IMR-90 (cell line): Measurements from ENCODE around the gene EMSY. TPM values are rescaled to one million over a fixed set of nuclear protein-coding genes. Genes with fewer than 3 reads are reported as not detected.

Experiments used
- ATAC-seq: fragments of 200-7000 bp; cut with Tn5 transposase; 2 replicates; pipeline ENCODE4 v1.9.1; 2020; ENCODE audit warnings: low read depth, mild to moderate bottlenecking, moderate library complexity
- BruUV-seq: library from RNA; stranded (reverse); fragments of 400-500 nt; replicated peaks from 2 replicates; lab custom pipeline; 2021; lab: Mats Ljungman, UMichigan
- CTCF ChIA-PET: fragments of 300-600 bp; formaldehyde crosslinking; extraction: SDS; loops from one replicate; lab custom pipeline; 2021; ENCODE audit warnings: antibody characterized with exemption; lab: Yijun Ruan, JAX
- POLR2A ChIA-PET: fragments of 300-600 bp; sonication (Branson Sonifier 250); formaldehyde crosslinking; loops from one replicate; lab custom pipeline; 2022; ENCODE audit warnings: antibody characterized with exemption; ENCODE audit not compliant: unreplicated experiment; lab: Charles Lee
- DNase-seq: peaks from one replicate; pipeline ENCODE4 v3.0.0; 2013
- H2AFZ ChIP-seq: replicated peaks from 2 replicates; pipeline ENCODE3; 2013; ENCODE audit warnings: low read length, mild to moderate bottlenecking; ENCODE audit not compliant: poor library complexity
- H2AK5ac ChIP-seq: 2 replicates; pipeline ENCODE4 v1.6.1; 2013; ENCODE audit warnings: low read depth, low read length, inconsistent platforms
- H2AK9ac ChIP-seq: replicated peaks from 2 replicates; pipeline ENCODE3; 2013; ENCODE audit warnings: mild to moderate bottlenecking, low read depth, low read length, moderate library complexity; ENCODE audit not compliant: poor library complexity
- H2BK120ac ChIP-seq: 2 replicates; pipeline ENCODE4 v1.6.1; 2013; ENCODE audit warnings: low read depth, low read length, inconsistent platforms
- H2BK15ac ChIP-seq: 3 replicates; pipeline ENCODE4 v1.6.1; 2013; ENCODE audit warnings: low read depth, low read length, inconsistent platforms
- H2BK20ac ChIP-seq: 2 replicates; pipeline ENCODE4 v1.6.1; 2013; ENCODE audit warnings: low read depth, mild to moderate bottlenecking, inconsistent platforms, low read length, moderate library complexity
- H2BK5ac ChIP-seq: 2 replicates; pipeline ENCODE4 v1.6.1; 2013; ENCODE audit warnings: mild to moderate bottlenecking, low read depth, low read length, inconsistent platforms; ENCODE audit not compliant: poor library complexity, severe bottlenecking
- H3K14ac ChIP-seq: replicated peaks from 2 replicates; pipeline ENCODE4 v1.6.1; 2013; ENCODE audit warnings: low read depth, low read length, inconsistent platforms
- H3K18ac ChIP-seq: 2 replicates; pipeline ENCODE4 v1.6.1; 2013; ENCODE audit warnings: low read depth, low read length, control low read depth
- H3K23ac ChIP-seq: 2 replicates; pipeline ENCODE4 v1.6.1; 2013; ENCODE audit warnings: low read depth, low read length, inconsistent platforms
- H3K27ac ChIP-seq: 2 replicates; pipeline ENCODE4 v1.5.1; 2013; ENCODE audit warnings: mild to moderate bottlenecking, control low read depth, low read length; ENCODE audit not compliant: insufficient read depth
- H3K27me3 ChIP-seq: 2 replicates; pipeline ENCODE4 v1.6.1; 2013; ENCODE audit warnings: low read length; ENCODE audit not compliant: control insufficient read depth, insufficient read depth
- H3K36me3 ChIP-seq: 2 replicates; pipeline ENCODE4 v1.6.1; 2013; ENCODE audit warnings: low read length, mixed read lengths; ENCODE audit not compliant: control insufficient read depth, insufficient read depth
- H3K4ac ChIP-seq: 2 replicates; pipeline ENCODE4 v1.6.1; 2013; ENCODE audit warnings: low read depth, low read length, inconsistent platforms
- H3K4me1 ChIP-seq: 2 replicates; pipeline ENCODE4 v1.6.1; 2013; ENCODE audit warnings: low read length, mixed read lengths; ENCODE audit not compliant: control insufficient read depth, insufficient read depth
- H3K4me2 ChIP-seq: 2 replicates; pipeline ENCODE4 v1.6.1; 2013; ENCODE audit warnings: low read depth, mild to moderate bottlenecking, control low read depth, low read length, moderate library complexity
- H3K4me3 ChIP-seq: 2 replicates; pipeline ENCODE4 v1.5.1; 2013; ENCODE audit warnings: low read depth, mild to moderate bottlenecking, control low read depth, low read length, moderate library complexity; ENCODE audit not compliant: insufficient read depth
- H3K56ac ChIP-seq: 2 replicates; pipeline ENCODE4 v1.6.1; 2013; ENCODE audit warnings: low read length, inconsistent platforms; ENCODE audit not compliant: insufficient read depth; ENCODE audit errors: extremely low read depth
- H3K79me1 ChIP-seq, 2 experiments: 2 replicates each; pipeline ENCODE4 v1.6.1; 2013; ENCODE audit warnings: low read length in 2 of 2, inconsistent platforms in 1 of 2, low read depth in 1 of 2
- H3K9ac ChIP-seq: 2 replicates; pipeline ENCODE4 v1.6.1; 2013; ENCODE audit warnings: low read depth, low read length, control low read depth
- H3K9me1 ChIP-seq: 2 replicates; pipeline ENCODE4 v1.6.1; 2013; ENCODE audit warnings: low read length, inconsistent platforms; ENCODE audit not compliant: insufficient read depth
- H3K9me3 ChIP-seq: 2 replicates; pipeline ENCODE4 v1.6.1; 2013; ENCODE audit warnings: low read length; ENCODE audit not compliant: control insufficient read depth, insufficient read depth
- H4K20me1 ChIP-seq: 2 replicates; pipeline ENCODE4 v1.6.1; 2013; ENCODE audit warnings: low read length, inconsistent platforms; ENCODE audit not compliant: insufficient read depth
- H4K5ac ChIP-seq: 2 replicates; pipeline ENCODE4 v1.6.1; 2013; ENCODE audit warnings: mild to moderate bottlenecking, low read depth, low read length, control low read depth
- H4K8ac ChIP-seq, 2 experiments: 2 replicates each; pipeline ENCODE4 v1.6.1; 2013; ENCODE audit warnings: low read depth in 2 of 2, low read length in 2 of 2, control low read depth in 1 of 2, inconsistent platforms in 1 of 2
- H4K91ac ChIP-seq: 2 replicates; pipeline ENCODE4 v1.6.1; 2013; ENCODE audit warnings: low read depth, low read length, inconsistent platforms; ENCODE audit not compliant: insufficient read depth
- CEBPB ChIP-seq: IDR thresholded peaks from 2 replicates; pipeline ENCODE4 v1.6.1; 2012; ENCODE audit warnings: low read depth, low read length, improper control_type of control experiment
- WGBS, 2 experiments: methylation state at CpG; one replicate each; pipeline versions ENCODE4 v1.1.5 to v1.1.7; 2013; ENCODE audit warnings: missing lambda C conversion rate in 2 of 2; ENCODE audit not compliant: insufficient read length in 1 of 2; ENCODE audit errors: extremely low coverage in 2 of 2; 5-methylcytosine and 5-hydroxymethylcytosine counted together
- dilution Hi-C: fragments of 300-500 bp; cut with HindIII; formaldehyde crosslinking; loops from one replicate; pipeline ENCODE4 v1.14.3; 2018; ENCODE audit warnings: low sequenced_read_pairs; ENCODE audit not compliant: unreplicated experiment
- in situ Hi-C: fragments of 300-500 bp; cut with MboI; formaldehyde crosslinking; loops from 3 replicates; pipeline ENCODE4 v1.14.3; 2019; ENCODE audit warnings: low sequenced_read_pairs, inconsistent platforms, mixed read lengths
- intact Hi-C: fragments of 100-400 bp; cut with micrococcal nuclease; formaldehyde crosslinking; loops from 2 replicates; pipeline ENCODE4 v1.10.0; 2022
- polyA plus RNA-seq, 3 experiments: library from polyadenylated mRNA; depleted of rRNA; stranded (reverse); fragments of >200 nt; gene quantifications; 2 replicates each; pipeline ENCODE4 v1.2.3, GENCODE V29; 2012; ENCODE audit warnings: low replicate concordance in 1 of 3
- total RNA-seq: library from RNA; depleted of rRNA; stranded (reverse); fragments of >200 nt; gene quantifications from 2 replicates; pipeline ENCODE4 v1.2.3, GENCODE V29; 2012

Gene EMSY
- total and polyA plus RNA-seq, 2 of the 4 experiments (the other 2 are of a cell fraction) = 14.1 to 22.0 TPM

DNA sequence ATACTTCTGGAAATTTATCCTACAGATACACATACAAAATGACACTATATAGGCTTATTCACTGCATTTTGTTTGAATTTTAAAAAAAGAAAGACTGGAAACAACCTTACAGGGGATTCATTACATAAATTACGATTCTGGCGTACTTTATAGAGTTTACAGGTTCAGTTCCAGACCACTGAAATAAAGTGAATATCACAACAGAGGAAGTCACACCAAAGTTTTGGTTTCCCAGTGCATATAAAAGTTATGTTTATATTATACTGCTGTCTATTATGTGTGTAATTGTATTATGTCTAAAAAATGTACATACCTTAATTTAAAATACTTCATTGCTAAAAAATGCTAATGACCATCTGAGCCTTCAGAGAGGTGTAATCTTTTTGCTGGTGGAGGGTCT lies 62.0 kb downstream of the EMSY start:
- in situ Hi-C loops = no loop called here
- WGBS, 2 experiments = no CpG with 5 or more reads among the region's 2 CpGs

More for the DNA sequence above, 62.0 kb downstream of the EMSY start:
- no TSS peak for BruUV-seq
- intact Hi-C loops (loop anchor here (2.0 kb wide), 1 partner anchor 30 kb away; no protein-coding TSS in a partner anchor), dilution Hi-C loops (no loop called here)
- H3K27me3 ChIP-seq = no peaks in the 10 kb centered on the region
- H3K79me1 ChIP-seq = peaks cover 7 to 9% of the 10 kb centered on the region in 2 experiments; a peak in 3 of 4 replicates
- ATAC-seq (no peak), DNase-seq (no peak)
- H2BK15ac ChIP-seq = no peak overlapping the region
- H3K9me3 ChIP-seq = no peaks in the 10 kb centered on the region
- no peak overlapping the region for H2AK9ac ChIP-seq
- H4K8ac ChIP-seq = no peak overlapping the region
- H3K4me2 ChIP-seq = no peak overlapping the region
- H2BK20ac ChIP-seq = no peak overlapping the region
- H3K14ac ChIP-seq = no peak overlapping the region
- no peak overlapping the region for H3K56ac ChIP-seq
- POLR2A ChIA-PET = no interaction called here
- peaks cover 7% of the 10 kb centered on the region; the same call in 1 of the 2 replicates for H3K9me1 ChIP-seq
- H3K36me3 ChIP-seq = peaks cover 2% of the 10 kb centered on the region; the same call in 1 of the 2 replicates
- H3K9ac ChIP-seq = no peak overlapping the region
- peaks cover 3% of the 10 kb centered on the region for H3K4me1 ChIP-seq
- H4K20me1 ChIP-seq = no peaks in the 10 kb centered on the region; the same call in 1 of the 2 replicates
- no peak overlapping the region for H4K91ac ChIP-seq
- no peak for TF ChIP-seq CEBPB
- no peak overlapping the region for H3K23ac ChIP-seq
- no peak overlapping the region for H2AFZ ChIP-seq
- H3K4me3 ChIP-seq = no peak overlapping the region
- no peak overlapping the region for H2BK120ac ChIP-seq
- no peak overlapping the region for H3K27ac ChIP-seq
- no peak overlapping the region for H4K5ac ChIP-seq
- no peak overlapping the region for H2BK5ac ChIP-seq
- H3K18ac ChIP-seq = no peak overlapping the region
- CTCF ChIA-PET = no interaction called here
- H2AK5ac ChIP-seq = no peak overlapping the region
- H3K4ac ChIP-seq = no peak overlapping the region
